ENCODE measurements around the gene CRYGB. TPM values are rescaled to one million over a fixed set of nuclear protein-coding genes. Genes with fewer than 3 reads are reported as not detected.
A peak's percentile ranks its signal among the peaks of the same experiment; 100 is the strongest.

The CRYGB gene
- total and polyA plus RNA-seq, 2 of the 13 experiments (the other 11 are each of a cell fraction or from before 2014, with no cell fraction given) = not detected

- no peak for TF ChIP-seq ZNF543 (CRISPR knock-in tag; IDR thresholded peaks at IDR 0.05)
- no peak for TF ChIP-seq ZBTB4 (CRISPR knock-in tag; IDR thresholded peaks at IDR 0.05; ENCODE audit: borderline replicate concordance)
- TF ChIP-seq, protein P1, sequence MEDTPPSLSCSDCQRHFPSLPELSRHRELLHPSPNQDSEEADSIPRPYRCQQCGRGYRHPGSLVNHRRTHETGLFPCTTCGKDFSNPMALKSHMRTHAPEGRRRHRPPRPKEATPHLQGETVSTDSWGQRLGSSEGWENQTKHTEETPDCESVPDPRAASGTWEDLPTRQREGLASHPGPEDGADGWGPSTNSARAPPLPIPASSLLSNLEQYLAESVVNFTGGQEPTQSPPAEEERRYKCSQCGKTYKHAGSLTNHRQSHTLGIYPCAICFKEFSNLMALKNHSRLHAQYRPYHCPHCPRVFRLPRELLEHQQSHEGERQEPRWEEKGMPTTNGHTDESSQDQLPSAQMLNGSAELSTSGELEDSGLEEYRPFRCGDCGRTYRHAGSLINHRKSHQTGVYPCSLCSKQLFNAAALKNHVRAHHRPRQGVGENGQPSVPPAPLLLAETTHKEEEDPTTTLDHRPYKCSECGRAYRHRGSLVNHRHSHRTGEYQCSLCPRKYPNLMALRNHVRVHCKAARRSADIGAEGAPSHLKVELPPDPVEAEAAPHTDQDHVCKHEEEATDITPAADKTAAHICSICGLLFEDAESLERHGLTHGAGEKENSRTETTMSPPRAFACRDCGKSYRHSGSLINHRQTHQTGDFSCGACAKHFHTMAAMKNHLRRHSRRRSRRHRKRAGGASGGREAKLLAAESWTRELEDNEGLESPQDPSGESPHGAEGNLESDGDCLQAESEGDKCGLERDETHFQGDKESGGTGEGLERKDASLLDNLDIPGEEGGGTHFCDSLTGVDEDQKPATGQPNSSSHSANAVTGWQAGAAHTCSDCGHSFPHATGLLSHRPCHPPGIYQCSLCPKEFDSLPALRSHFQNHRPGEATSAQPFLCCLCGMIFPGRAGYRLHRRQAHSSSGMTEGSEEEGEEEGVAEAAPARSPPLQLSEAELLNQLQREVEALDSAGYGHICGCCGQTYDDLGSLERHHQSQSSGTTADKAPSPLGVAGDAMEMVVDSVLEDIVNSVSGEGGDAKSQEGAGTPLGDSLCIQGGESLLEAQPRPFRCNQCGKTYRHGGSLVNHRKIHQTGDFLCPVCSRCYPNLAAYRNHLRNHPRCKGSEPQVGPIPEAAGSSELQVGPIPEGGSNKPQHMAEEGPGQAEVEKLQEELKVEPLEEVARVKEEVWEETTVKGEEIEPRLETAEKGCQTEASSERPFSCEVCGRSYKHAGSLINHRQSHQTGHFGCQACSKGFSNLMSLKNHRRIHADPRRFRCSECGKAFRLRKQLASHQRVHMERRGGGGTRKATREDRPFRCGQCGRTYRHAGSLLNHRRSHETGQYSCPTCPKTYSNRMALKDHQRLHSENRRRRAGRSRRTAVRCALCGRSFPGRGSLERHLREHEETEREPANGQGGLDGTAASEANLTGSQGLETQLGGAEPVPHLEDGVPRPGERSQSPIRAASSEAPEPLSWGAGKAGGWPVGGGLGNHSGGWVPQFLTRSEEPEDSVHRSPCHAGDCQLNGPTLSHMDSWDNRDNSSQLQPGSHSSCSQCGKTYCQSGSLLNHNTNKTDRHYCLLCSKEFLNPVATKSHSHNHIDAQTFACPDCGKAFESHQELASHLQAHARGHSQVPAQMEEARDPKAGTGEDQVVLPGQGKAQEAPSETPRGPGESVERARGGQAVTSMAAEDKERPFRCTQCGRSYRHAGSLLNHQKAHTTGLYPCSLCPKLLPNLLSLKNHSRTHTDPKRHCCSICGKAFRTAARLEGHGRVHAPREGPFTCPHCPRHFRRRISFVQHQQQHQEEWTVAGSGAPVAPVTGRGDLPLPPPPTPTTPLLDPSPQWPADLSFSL (CRISPR knock-in tag; IDR thresholded peaks at IDR 0.05) = 0 out of 2 replicates have a peak, but pooled peaks have one; percentile 42
- TF ChIP-seq ZNF574 (CRISPR knock-in tag; IDR thresholded peaks at IDR 0.05) = peak; percentile 46; the same call in 1 of the 2 replicates
- no peak for TF ChIP-seq HNRNPK (IDR thresholded peaks at IDR 0.05; ENCODE audit: low read depth, low read length, poor library complexity, severe bottlenecking)
- TF ChIP-seq XRCC5 (optimal IDR thresholded peaks at IDR 0.05; ENCODE audit: low read length) = peak; percentile 43
- 0 out of 2 replicates have a peak, but pooled peaks have one; percentile 22 for TF ChIP-seq ZNF12 (CRISPR knock-in tag; IDR thresholded peaks at IDR 0.05)
- TF ChIP-seq, protein P2, sequence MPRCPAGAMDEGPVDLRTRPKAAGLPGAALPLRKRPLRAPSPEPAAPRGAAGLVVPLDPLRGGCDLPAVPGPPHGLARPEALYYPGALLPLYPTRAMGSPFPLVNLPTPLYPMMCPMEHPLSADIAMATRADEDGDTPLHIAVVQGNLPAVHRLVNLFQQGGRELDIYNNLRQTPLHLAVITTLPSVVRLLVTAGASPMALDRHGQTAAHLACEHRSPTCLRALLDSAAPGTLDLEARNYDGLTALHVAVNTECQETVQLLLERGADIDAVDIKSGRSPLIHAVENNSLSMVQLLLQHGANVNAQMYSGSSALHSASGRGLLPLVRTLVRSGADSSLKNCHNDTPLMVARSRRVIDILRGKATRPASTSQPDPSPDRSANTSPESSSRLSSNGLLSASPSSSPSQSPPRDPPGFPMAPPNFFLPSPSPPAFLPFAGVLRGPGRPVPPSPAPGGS (CRISPR knock-in tag; IDR thresholded peaks at IDR 0.05) = no peak
- TF ChIP-seq U2AF1 (optimal IDR thresholded peaks at IDR 0.05; ENCODE audit: low read depth, low read length) = no peak
- TF ChIP-seq SETDB1 (CRISPR knock-in tag; IDR thresholded peaks at IDR 0.05; ENCODE audit: borderline replicate concordance) = no peak
- TF ChIP-seq ZSCAN22 (CRISPR knock-in tag; IDR thresholded peaks at IDR 0.05) = no peak
- peak; percentile 64; the same call in 1 of the 2 replicates for TF ChIP-seq ZMYM4 (CRISPR knock-in tag; IDR thresholded peaks at IDR 0.05)
- no peak for TF ChIP-seq FLYWCH1 (CRISPR knock-in tag; IDR thresholded peaks at IDR 0.05)
Measured at GRCh38 chr2:208129744-208130711, 15.9 kb downstream of the CRYGB start, which contains the start of gene CRYGC (continued).

All from HepG2 (cell line).